NCI-H510A (cell line): ENCODE measurements around the gene TSPYL6.
"Not testable (repeated sequence)": the region's sequence is repeated elsewhere in the genome, so short reads cannot be mapped to it uniquely, and the experiment has no call there.

ENCODE experiments used
- DNase-seq: peaks from one replicate; lab custom pipeline; 2025; lab: John Stamatoyannopoulos, UW

The TSPYL6 gene

GRCh38 chr2:54256091-54256694 is at the start of gene TSPYL6:
TSPYL6 (minus strand) TSS chr2:54256229; CDS start chr2:54256151, 78 bp downstream.
- no peak for DNase-seq

GRCh38 chr2:54303631-54304030 is 47.6 kb upstream of the TSPYL6 start:
- no peak for DNase-seq

DNA sequence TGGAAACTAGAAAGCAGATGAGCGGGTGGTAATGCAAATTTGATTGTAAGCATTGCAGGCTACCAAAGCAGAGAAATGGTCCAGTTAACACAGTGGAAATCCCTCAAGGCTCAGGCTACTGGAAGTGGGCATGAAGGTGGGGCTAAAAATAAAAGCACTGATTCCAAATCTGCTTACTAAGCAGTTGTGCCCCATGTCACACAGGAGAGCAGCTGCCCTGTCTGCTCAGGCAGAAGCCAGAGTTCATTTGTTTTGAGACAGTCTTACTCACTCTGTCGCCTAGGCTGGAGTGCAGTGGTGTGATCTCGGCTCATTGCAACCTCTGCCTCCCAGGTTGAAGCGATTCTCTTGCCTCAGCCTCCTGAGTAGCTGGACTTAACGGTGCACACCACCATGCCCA is 42.5 kb upstream of the TSPYL6 start:
- DNase-seq, result no peak

- no peak for DNase-seq
Observed at GRCh38 chr2:54295911-54296310, 39.9 kb upstream of the TSPYL6 start.

DNA sequence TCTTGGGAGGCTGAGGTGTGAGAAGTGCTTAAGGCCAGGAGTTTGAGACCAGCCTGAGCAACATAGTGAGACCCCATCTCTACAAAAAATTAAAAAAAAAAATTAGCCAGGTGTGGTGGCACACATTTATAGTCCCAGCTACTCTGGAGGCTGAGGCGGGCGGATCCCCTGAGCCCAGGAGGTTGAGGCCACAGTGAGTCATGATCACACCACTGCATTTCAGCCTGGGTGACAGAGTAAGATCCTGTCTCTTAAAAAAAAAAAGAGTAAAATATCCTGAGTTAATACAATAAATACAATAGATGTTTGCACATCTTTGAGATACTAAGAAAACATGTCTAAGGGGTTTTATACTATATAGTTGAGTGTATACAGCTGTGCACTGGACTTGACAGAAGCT is 38.6 kb upstream of the TSPYL6 start:
- DNase-seq, result not testable (repeated sequence)

- no peak for DNase-seq
Observed at GRCh38 chr2:54290356-54291025, 34.5 kb upstream of the TSPYL6 start.

DNA sequence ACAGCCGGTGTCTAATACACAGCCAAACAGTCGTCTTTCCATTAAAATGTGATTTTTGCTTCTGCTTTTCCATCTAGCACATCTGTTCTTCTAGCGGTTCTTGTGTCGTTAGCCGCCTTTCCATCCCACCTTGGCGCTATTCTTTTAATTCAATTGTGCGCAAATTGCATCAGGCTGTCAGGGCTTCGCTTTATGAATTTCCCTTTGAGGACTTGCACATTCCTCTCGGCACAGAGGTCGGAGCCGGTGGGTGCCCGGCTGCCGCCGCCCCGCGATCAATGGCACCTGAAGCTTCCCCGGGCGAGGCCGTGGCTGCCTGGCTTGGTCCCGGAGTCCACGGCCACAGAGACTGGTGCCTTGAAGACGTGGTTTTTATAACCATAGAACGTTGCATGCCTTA is 33.9 kb upstream of the TSPYL6 start:
- no peak for DNase-seq

- DNase-seq, result no peak
Observed at GRCh38 chr2:54287532-54287931, 31.5 kb upstream of the TSPYL6 start.

GRCh38 chr2:54285451-54285850 is 29.4 kb upstream of the TSPYL6 start:
- no peak for DNase-seq

GRCh38 chr2:54284826-54285225 is 28.8 kb upstream of the TSPYL6 start:
- DNase-seq, result no peak

- no peak for DNase-seq
Observed at GRCh38 chr2:54279385-54279784, 23.4 kb upstream of the TSPYL6 start.

DNA sequence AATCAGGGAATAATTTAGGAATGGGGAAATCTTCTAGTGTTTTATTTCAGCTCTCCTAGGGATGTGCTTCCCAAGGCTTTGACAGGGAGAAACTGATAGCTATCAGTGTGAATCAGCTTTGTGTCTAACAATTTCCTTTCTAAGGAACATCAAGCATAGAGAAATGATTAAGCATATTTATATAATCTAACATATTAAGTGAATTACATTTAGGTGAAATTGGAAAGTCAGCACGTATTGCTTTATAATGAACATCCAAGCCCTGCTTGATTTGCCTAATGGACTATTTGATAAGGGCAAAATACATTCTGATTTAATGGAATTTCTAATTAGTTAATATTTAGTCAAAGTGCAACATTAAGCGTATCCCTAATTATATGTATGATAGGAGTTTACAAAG is 19.5 kb upstream of the TSPYL6 start:
- no peak for DNase-seq

DNA sequence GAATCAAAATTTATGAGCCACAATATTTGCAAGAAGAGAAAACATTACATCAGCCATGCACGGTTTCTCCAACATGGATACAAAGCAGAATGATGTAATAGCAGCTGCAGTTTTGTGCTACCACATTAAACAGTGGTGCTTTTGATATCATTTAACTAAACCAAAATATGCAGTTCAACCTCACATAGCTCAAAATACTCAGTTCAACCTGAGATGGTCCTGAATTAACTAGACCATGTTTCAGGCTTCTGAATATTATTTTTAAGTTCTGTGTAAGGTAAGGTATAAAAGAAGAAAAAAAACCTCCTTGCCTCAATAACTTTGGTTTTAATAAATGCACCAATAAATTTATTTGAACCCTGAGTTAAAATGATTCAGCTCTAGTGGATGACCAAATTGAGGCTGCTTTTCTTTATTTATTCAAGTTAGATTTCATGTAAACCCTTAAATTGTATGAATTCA is 18.8 kb upstream of the TSPYL6 start:
- DNase-seq, result no peak

- no peak for DNase-seq
Observed at GRCh38 chr2:54271843-54272627, 16.0 kb upstream of the TSPYL6 start.

- no peak for DNase-seq
Observed at GRCh38 chr2:54271189-54271588, 15.2 kb upstream of the TSPYL6 start.

- DNase-seq, result no peak
Observed at GRCh38 chr2:54267577-54267976, 11.5 kb upstream of the TSPYL6 start.

DNA sequence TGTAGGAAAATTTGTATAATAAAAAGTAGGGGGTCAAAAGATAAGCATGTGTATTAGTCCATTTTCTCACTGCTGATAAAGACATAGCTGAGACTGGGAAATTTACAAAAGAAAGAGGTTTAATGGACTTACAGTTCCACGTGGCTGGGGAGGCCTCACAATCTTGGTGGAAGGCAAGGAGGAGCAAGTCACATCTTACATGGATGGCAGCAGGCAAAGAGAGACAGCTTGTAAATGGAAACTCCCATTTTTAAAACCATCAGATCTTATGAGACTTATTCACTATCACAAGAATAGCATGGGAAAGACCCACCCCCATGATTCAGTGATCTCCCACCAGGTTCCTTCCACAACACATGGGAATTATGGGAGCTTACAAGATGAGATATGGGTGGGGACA is 9.1 kb upstream of the TSPYL6 start:
- DNase-seq, result not testable (repeated sequence)

DNA sequence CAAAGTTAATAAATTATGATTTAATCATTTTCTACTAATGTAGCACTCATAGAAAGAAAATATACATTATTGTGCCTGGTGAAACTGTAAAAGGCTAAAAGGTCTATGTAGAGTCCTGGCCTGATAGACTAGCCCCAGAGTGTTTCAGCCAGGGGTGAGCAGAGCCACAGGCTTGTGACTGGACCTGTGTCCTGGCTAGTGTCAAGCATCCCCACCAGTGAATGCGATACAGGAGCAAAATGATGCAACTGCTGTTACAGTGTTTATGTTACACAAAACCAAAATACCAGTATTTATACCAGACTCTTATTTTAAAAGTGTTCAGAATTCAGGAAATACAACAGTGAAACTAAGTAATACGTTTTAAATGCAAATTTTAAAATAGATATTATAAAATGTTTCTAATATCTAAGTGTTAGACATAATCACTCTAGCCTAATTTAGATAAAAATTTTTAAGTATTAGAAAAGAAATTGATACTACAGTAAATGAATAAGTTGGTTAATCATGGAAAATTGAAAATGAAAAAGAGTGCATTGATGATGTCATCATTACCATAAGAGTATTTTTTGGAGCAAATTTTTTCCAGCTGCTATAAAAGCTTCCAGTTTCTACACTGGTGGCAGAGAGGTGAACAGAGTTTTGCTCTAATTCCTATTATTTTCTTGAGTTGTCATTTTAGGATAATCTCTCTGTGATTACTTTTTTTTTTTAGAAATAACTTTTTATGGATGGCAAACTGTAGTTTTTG is 6.2 kb upstream of the TSPYL6 start:
- no peak for DNase-seq

- DNase-seq, result no peak
Observed at GRCh38 chr2:54261537-54261936, 5.5 kb upstream of the TSPYL6 start.

GRCh38 chr2:54260241-54260595 is 4.2 kb upstream of the TSPYL6 start:
- DNase-seq, result no peak

DNA sequence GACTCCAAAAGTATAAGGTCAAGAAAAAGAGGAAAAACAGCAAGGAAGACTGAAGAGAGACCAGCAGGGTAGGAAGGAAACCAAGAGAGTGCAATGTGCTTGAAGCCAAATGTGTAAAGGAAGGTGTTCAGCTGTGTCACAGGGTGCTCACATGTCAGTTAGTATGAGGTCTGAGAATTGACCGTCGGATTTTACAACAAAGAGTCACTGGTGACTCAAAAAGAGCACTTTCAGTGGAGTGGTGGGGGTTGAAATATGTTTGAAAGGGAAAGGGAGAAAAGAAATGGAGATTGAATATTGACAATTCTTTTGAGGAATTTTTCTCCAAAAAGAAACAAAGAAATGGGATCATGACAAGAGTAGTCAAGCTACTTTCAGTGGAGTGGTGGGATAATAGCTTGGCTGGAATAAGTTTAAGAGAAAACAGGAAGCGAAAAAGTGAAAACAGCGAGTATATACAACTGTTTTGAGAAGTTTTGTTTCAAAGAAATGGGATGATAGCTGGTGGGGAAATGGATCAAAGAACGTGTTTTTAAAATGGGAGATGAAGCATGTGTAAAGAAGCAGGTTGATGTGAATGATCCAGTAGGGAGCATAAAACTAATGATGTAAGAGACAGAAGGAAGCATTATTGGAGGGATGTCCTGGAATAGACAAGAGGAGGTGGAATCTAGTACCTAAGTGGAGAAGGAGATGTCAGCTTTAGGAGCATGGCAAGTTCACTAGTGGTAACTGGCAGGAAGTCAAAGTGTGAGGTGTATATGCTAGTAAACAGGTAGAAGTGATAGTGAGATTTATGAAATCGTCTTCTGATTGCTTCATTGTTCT is 3.6 kb upstream of the TSPYL6 start:
- DNase-seq, result no peak

GRCh38 chr2:54258166-54258565 is 2.1 kb upstream of the TSPYL6 start:
- no peak for DNase-seq
